SU-DHL-6 (cell line): ENCODE results near the gene GRIK4.

Experiments
- EZH2phosphoT487 ChIP-seq: fragments of 200-600 bp; sonication (generic), shearing (Covaris generic); conservative IDR thresholded peaks from 2 replicates; pipeline ENCODE4 v1.6.1; 2018; ENCODE audit warnings: mild to moderate bottlenecking, antibody characterized with exemption, low read length, moderate library complexity, mixed read lengths
- TF ChIP-seq, protein P1 (sequence below): fragments of 200-600 bp; sonication (generic); IDR thresholded peaks from one replicate; pipeline ENCODE4 v1.5.1; 2017; ENCODE audit warnings: antibody characterized with exemption, mild to moderate bottlenecking, low read length, moderate library complexity; ENCODE audit not compliant: insufficient read depth, poor library complexity, severe bottlenecking

DNA sequence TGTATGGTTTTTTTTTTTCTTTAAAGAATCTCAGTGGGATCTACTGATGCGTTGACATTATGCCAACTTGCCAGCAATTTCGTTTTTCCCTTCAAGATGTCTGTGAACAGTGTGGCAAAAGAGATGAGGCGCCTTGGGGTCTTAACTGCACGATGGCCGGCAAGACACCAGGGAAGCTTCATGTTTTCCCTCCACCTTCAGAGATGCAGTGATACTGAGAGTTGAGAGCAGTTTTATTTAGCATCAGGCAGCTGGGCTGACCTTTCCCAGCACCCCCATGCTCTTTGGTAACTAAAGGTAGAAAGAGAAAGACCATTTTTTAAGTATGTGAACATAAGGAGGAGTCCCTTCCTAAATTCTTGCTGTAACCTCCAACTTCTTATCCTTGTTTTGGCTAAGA, 11.7 kb upstream of the GRIK4 start:
- TF ChIP-seq, protein P1, sequence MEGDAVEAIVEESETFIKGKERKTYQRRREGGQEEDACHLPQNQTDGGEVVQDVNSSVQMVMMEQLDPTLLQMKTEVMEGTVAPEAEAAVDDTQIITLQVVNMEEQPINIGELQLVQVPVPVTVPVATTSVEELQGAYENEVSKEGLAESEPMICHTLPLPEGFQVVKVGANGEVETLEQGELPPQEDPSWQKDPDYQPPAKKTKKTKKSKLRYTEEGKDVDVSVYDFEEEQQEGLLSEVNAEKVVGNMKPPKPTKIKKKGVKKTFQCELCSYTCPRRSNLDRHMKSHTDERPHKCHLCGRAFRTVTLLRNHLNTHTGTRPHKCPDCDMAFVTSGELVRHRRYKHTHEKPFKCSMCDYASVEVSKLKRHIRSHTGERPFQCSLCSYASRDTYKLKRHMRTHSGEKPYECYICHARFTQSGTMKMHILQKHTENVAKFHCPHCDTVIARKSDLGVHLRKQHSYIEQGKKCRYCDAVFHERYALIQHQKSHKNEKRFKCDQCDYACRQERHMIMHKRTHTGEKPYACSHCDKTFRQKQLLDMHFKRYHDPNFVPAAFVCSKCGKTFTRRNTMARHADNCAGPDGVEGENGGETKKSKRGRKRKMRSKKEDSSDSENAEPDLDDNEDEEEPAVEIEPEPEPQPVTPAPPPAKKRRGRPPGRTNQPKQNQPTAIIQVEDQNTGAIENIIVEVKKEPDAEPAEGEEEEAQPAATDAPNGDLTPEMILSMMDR, result no peak
- TF ChIP-seq EZH2phosphoT487, result no peak
